H1 (cell line): Measurements from ENCODE around the gene INVS. TPM values are rescaled to one million over a fixed set of nuclear protein-coding genes. Genes with fewer than 3 reads are reported as not detected.

Experiments
- CTCF ChIA-PET: fragments of 300-600 bp; sonication (Branson Sonifier 250); formaldehyde crosslinking; loops from one replicate; lab custom pipeline; 2021; ENCODE audit not compliant: partially characterized antibody; lab: Charles Lee
- POLR2A ChIA-PET: fragments of 300-600 bp; sonication (Branson Sonifier 250); formaldehyde crosslinking; loops from one replicate; lab custom pipeline; 2021; ENCODE audit warnings: inconsistent platforms; ENCODE audit not compliant: partially characterized antibody; lab: Charles Lee
- DNase-seq, 2 experiments: peaks; one replicate each; pipeline versions ENCODE4 v3.0.0 to v3.0.0-alpha.2; 2010 to 2022; ENCODE audit warnings: low spot score in 2 of 2, low read depth in 1 of 2, mixed read lengths in 1 of 2
- FAIRE-seq: peaks from 2 replicates; lab custom pipeline; 2011; peaks lifted over from hg19 to GRCh38; lab: Jason Lieb, UNC
- H2AFZ ChIP-seq: 2 replicates; pipeline ENCODE4 v1.8.1; 2012; ENCODE audit warnings: low read length, inconsistent platforms
- H2AK5ac ChIP-seq: 2 replicates; pipeline ENCODE4 v1.6.1; 2013; ENCODE audit warnings: low read depth, low read length
- H2BK120ac ChIP-seq: replicated peaks from 2 replicates; pipeline ENCODE3; 2013; ENCODE audit warnings: low read depth, low read length, inconsistent platforms
- H2BK12ac ChIP-seq: 2 replicates; pipeline ENCODE4 v1.6.1; 2013; ENCODE audit warnings: low read depth, low read length
- H2BK15ac ChIP-seq: 2 replicates; pipeline ENCODE4 v1.6.1; 2013; ENCODE audit warnings: low read length
- H2BK20ac ChIP-seq: 2 replicates; pipeline ENCODE4 v1.6.1; 2013; ENCODE audit warnings: low read length
- H2BK5ac ChIP-seq: 2 replicates; pipeline ENCODE4 v1.6.1; 2013; ENCODE audit warnings: low read depth, low read length
- H3K14ac ChIP-seq: 2 replicates; pipeline ENCODE4 v1.6.1; 2013; ENCODE audit warnings: inconsistent platforms; ENCODE audit not compliant: insufficient read length
- H3K18ac ChIP-seq: 2 replicates; pipeline ENCODE4 v1.6.1; 2013; ENCODE audit warnings: low read length; ENCODE audit errors: extremely low read depth
- H3K23ac ChIP-seq: 2 replicates; pipeline ENCODE4 v1.6.1; 2013; ENCODE audit warnings: inconsistent platforms; ENCODE audit not compliant: insufficient read length
- H3K23me2 ChIP-seq: 2 replicates; pipeline ENCODE4 v1.6.1; 2013; ENCODE audit warnings: low read depth, low read length
- H3K27ac ChIP-seq: 2 replicates; pipeline ENCODE4 v1.6.1; 2011; ENCODE audit warnings: low read depth, low read length, inconsistent platforms
- H3K27me3 ChIP-seq, 4 experiments: replicated peaks in 1 of 4; 1 replicate in 1 of 4; 2 replicates in 3 of 4; pipeline versions ENCODE4 v1.6.1 to v1.8.1; 2011 to 2013; ENCODE audit warnings: low read length in 3 of 4, mild to moderate bottlenecking in 3 of 4, inconsistent platforms in 2 of 4, mixed read lengths in 2 of 4, moderate library complexity in 1 of 4; ENCODE audit not compliant: control insufficient read depth in 3 of 4, insufficient read depth in 3 of 4; ENCODE audit errors: extremely low read depth in 1 of 4
- H3K36me3 ChIP-seq, 4 experiments: 2 replicates each; pipeline versions ENCODE4 v1.6.1 to v1.8.1; 2011 to 2013; ENCODE audit warnings: mild to moderate bottlenecking in 4 of 4, low read length in 3 of 4, moderate library complexity in 2 of 4, control low read depth in 1 of 4, inconsistent platforms in 1 of 4; ENCODE audit not compliant: insufficient read depth in 4 of 4, control insufficient read depth in 2 of 4
- H3K4ac ChIP-seq: replicated peaks from 2 replicates; pipeline ENCODE3; 2013; ENCODE audit warnings: low read length, low read depth, mixed read lengths, inconsistent platforms; ENCODE audit not compliant: insufficient read length
- H3K4me1 ChIP-seq, 4 experiments: replicated peaks in 1 of 4; 1 replicate in 1 of 4; 2 replicates in 3 of 4; pipeline versions ENCODE4 v1.6.1 to v1.8.1; 2011 to 2013; ENCODE audit warnings: low read length in 3 of 4, inconsistent platforms in 2 of 4, mixed read lengths in 1 of 4; ENCODE audit not compliant: insufficient read depth in 4 of 4, control insufficient read depth in 3 of 4
- H3K4me2 ChIP-seq, 2 experiments: 2 replicates each; pipeline versions ENCODE4 v1.6.1 to v1.8.1; 2011 to 2013; ENCODE audit warnings: low read depth in 2 of 2, low read length in 2 of 2, control low read depth in 1 of 2, inconsistent platforms in 1 of 2, mild to moderate bottlenecking in 1 of 2; ENCODE audit not compliant: insufficient read depth in 1 of 2
- H3K4me3 ChIP-seq, 4 experiments: fragments of 200-600, 300-600 bp in 1 of 4; sonication (generic), shearing (Covaris generic), sonication (Bioruptor Twin) in 1 of 4; 2 replicates each; pipeline versions ENCODE4 v1.5.1 to v1.8.1; 2011 to 2016; ENCODE audit warnings: low read length in 4 of 4, low read depth in 3 of 4, control low read depth in 2 of 4, inconsistent platforms in 2 of 4, mild to moderate bottlenecking in 2 of 4, mixed read lengths in 1 of 4, moderate library complexity in 1 of 4; ENCODE audit not compliant: insufficient read depth in 2 of 4; ENCODE audit errors: extremely low read depth in 1 of 4
- H3K56ac ChIP-seq: replicated peaks from 2 replicates; pipeline ENCODE3; 2013; ENCODE audit warnings: low read depth, mild to moderate bottlenecking, mixed read lengths, low read length, inconsistent platforms; ENCODE audit not compliant: insufficient read length
- H3K79me1 ChIP-seq: 2 replicates; pipeline ENCODE4 v1.6.1; 2013; ENCODE audit warnings: low read depth, low read length, control low read depth
- H3K79me2 ChIP-seq, 2 experiments: 2 replicates each; pipeline versions ENCODE4 v1.6.1 to v1.8.1; 2012 to 2013; ENCODE audit warnings: low read length in 2 of 2, mild to moderate bottlenecking in 2 of 2, inconsistent platforms in 1 of 2; ENCODE audit not compliant: insufficient read depth in 2 of 2, control insufficient read depth in 1 of 2
- H3K9ac ChIP-seq, 4 experiments: replicated peaks in 1 of 4; 1 replicate in 1 of 4; 2 replicates in 3 of 4; pipeline versions ENCODE4 v1.6.1 to v1.8.1; 2011 to 2013; ENCODE audit warnings: low read depth in 3 of 4, low read length in 3 of 4, control low read depth in 2 of 4, mild to moderate bottlenecking in 2 of 4, moderate library complexity in 2 of 4, inconsistent platforms in 1 of 4; ENCODE audit errors: extremely low read depth in 1 of 4
- H3K9me3 ChIP-seq, 2 experiments: 2 replicates each; pipeline versions ENCODE4 v1.6.1 to v1.8.1; 2012 to 2013; ENCODE audit warnings: mild to moderate bottlenecking in 2 of 2, moderate library complexity in 2 of 2, control low read depth in 1 of 2, inconsistent platforms in 1 of 2, low read depth in 1 of 2, low read length in 1 of 2, mixed read lengths in 1 of 2; ENCODE audit not compliant: insufficient read depth in 2 of 2
- H4K20me1 ChIP-seq, 2 experiments: replicated peaks in 1 of 2; 2 replicates each; pipeline versions ENCODE3 to v1.8.1; 2011 to 2013; ENCODE audit warnings: inconsistent platforms in 2 of 2, low read length in 2 of 2, mild to moderate bottlenecking in 1 of 2; ENCODE audit not compliant: insufficient read depth in 2 of 2, control insufficient read depth in 1 of 2
- H4K5ac ChIP-seq: 2 replicates; pipeline ENCODE4 v1.6.1; 2013; ENCODE audit warnings: low read length, low read depth, mixed read lengths, inconsistent platforms; ENCODE audit not compliant: insufficient read length
- H4K8ac ChIP-seq: 2 replicates; pipeline ENCODE4 v1.8.0; 2013; ENCODE audit warnings: mild to moderate bottlenecking, moderate library complexity, low read length, inconsistent platforms; ENCODE audit not compliant: insufficient read depth; ENCODE audit errors: extremely low read depth
- H4K91ac ChIP-seq: replicated peaks from 2 replicates; pipeline ENCODE3; 2013; ENCODE audit warnings: low read length, mixed read lengths, inconsistent platforms; ENCODE audit not compliant: insufficient read length
- WGBS, 2 experiments: shearing (Covaris generic) in 1 of 2; methylation state at CpG; one replicate each; pipeline versions ENCODE4 v1.1.6 to v1.1.7; 2013 to 2015; ENCODE audit warnings: low lambda C conversion rate in 2 of 2, mixed read lengths in 2 of 2, inconsistent platforms in 1 of 2, low coverage in 1 of 2, missing lambda C conversion rate in 1 of 2; ENCODE audit not compliant: insufficient replicate concordance in 2 of 2, insufficient coverage in 1 of 2, insufficient read length in 1 of 2; ENCODE audit errors: extremely low coverage in 1 of 2, missing lambda C conversion rate in 1 of 2; 5-methylcytosine and 5-hydroxymethylcytosine counted together
- polyA plus RNA-seq, 7 experiments: library from polyadenylated mRNA; depleted of rRNA in 3 of 7; stranded (reverse) in 5 of 7; unstranded in 2 of 7; fragments of >200 nt in 5 of 7; fragments of 200-250 nt in 2 of 7; gene quantifications; 1 replicate in 5 of 7; 2 replicates in 1 of 7; 4 replicates in 1 of 7; pipeline versions ENCODE4 v1.2.1 to v1.2.3, GENCODE V29; 2011 to 2013; ENCODE audit warnings: missing spikeins in 2 of 7, mixed read lengths in 2 of 7
- total RNA-seq: library from RNA; stranded (reverse); fragmentation: NEBNext Ultra II Directional; extraction: Animal tissue kit (Norgen Biotek cat#: 25700); gene quantifications from 2 replicates; pipeline ENCODE4 v1.2.1, GENCODE V29; 2021
- TF ChIP-seq, protein P1 (sequence below): IDR thresholded peaks from 2 replicates; pipeline ENCODE4 v1.6.1; 2011; ENCODE audit warnings: low read length, improper control_type of control experiment

INVS gene
- total and polyA plus RNA-seq, 2 of the 8 experiments (the other 6 are each of a cell fraction or from before 2014, with no cell fraction given), result 4.1 to 6.9 TPM

DNA sequence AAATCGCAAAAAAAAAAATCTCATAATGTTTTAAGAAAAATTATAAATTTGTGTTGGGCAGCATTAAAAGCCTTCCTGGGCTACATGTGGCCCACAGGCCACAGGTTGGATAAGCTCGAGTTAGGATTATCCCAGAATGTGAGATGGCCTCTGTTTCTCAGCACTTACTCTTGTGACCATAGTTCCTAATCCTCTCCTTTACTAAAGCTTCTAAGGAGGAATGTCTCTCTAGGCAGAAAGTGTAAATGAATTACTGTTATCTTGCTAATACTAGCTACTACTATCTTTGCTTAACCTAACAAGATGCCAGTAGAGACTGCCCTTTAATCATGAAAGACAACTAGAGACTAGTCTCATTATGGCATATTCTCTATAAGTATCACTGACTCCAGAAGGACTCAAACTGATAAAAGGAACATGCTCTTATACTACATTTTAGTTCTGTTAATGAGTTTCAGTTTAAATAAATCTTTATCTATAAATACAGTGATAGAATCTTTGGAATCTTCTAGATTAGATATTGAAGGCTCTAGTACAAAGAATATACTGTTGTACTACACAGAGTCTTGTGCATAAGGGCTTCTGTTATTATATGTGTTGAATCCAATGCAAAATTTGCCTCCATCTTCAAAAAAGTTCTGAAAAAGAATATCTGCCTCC lies 13.8 kb downstream of the INVS start:
- Histone ChIP-seq H4K5ac (no peak overlapping the region), H2AK5ac (no peak overlapping the region), H3K4me1 (peaks cover 0 to 4% (median under 1%) of the 10 kb centered on the region in 4 experiments; a peak in 2 of 7 replicates), H3K36me3 (peaks cover 0 to 2% (median 0%) of the 10 kb centered on the region in 4 experiments; a peak in 1 of 8 replicates), H2BK20ac (no peak overlapping the region), H3K27ac (no peak overlapping the region), H3K4ac (no peak overlapping the region), H3K9me3 (no peaks in the 10 kb centered on the region), H3K14ac (no peak overlapping the region), H3K79me1 (no peaks in the 10 kb centered on the region), H3K23me2 (no peaks in the 10 kb centered on the region), H4K20me1 (no peaks in the 10 kb centered on the region), H4K91ac (no peak overlapping the region), H3K27me3 (no peaks in the 10 kb centered on the region), H2AFZ (no peak overlapping the region), H3K4me2 (0 out of 4 replicates have a peak overlapping the region, but pooled peaks of 1 of the 2 experiments have one; percentile 12), H3K4me3 (no peak overlapping the region), H3K23ac (no peak overlapping the region), H2BK120ac (no peak overlapping the region), H4K8ac (no peak overlapping the region), H3K9ac (no peak overlapping the region), H3K56ac (no peak overlapping the region), H2BK15ac (no peak overlapping the region), H2BK12ac (no peak overlapping the region), H3K79me2 (no peaks in the 10 kb centered on the region), H3K18ac (no peak overlapping the region), H2BK5ac (no peak overlapping the region)
- ChIA-PET POLR2A (interaction anchor here (0.7 to 2.8 kb wide), 3 partner anchors 9 to 14 kb away, joined by 3 to 10 read pairs (median 4); partner anchors contain the start of genes ERP44 and INVS), CTCF (interaction anchor here (1.2 to 2.7 kb wide), 2 partner anchors 11 to 104 kb away, joined by 3 to 10 read pairs; no protein-coding TSS in a partner anchor)
- DNase-seq (no peak), FAIRE-seq (no peak)
- WGBS, 2 experiments, result 59% methylated on average over 2 of the region's 2 CpGs; no CpG with 5 or more reads in 1 of the 2 experiments
- TF ChIP-seq, protein P1, sequence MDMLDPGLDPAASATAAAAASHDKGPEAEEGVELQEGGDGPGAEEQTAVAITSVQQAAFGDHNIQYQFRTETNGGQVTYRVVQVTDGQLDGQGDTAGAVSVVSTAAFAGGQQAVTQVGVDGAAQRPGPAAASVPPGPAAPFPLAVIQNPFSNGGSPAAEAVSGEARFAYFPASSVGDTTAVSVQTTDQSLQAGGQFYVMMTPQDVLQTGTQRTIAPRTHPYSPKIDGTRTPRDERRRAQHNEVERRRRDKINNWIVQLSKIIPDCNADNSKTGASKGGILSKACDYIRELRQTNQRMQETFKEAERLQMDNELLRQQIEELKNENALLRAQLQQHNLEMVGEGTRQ, result no peak
